ENCODE data around the gene PANX2.

PANX2 gene

GRCh38 chr22:50227579-50228215 is 57.2 kb downstream of the PANX2 start:
- no peak overlapping the region for H3K4me3 ChIP-seq (ENCODE audit: low read length)
- TF ChIP-seq CTCF (conservative IDR thresholded peaks at IDR 0.05; ENCODE audit: low read length): no peak
- no peak for DNase-seq (ENCODE audit: low read depth)

DNA sequence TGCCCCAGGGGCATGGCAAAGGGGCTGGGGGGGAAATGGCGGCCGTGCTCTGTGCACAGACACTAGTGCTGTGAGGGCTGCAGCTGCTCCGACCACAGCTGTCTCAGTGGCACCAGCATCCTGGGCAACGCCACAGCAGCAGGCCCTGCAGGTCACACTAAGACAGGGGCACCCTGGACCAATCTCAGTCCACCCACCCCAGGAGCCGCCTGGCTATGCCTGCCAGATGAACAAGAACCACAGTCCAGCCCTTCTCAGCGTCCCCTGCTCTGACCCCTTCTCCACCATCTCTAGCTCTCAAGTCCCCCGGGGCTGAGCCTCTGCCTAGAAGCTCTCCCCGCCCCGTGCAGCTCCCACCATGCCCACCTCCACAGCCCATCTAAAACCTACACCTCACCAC is 57.8 kb downstream of the PANX2 start:
- no peak for TF ChIP-seq CTCF (conservative IDR thresholded peaks at IDR 0.05; ENCODE audit: low read length)
- no peak for DNase-seq (ENCODE audit: low read depth)
- H3K4me3 ChIP-seq (ENCODE audit: low read length): no peak overlapping the region

DNA sequence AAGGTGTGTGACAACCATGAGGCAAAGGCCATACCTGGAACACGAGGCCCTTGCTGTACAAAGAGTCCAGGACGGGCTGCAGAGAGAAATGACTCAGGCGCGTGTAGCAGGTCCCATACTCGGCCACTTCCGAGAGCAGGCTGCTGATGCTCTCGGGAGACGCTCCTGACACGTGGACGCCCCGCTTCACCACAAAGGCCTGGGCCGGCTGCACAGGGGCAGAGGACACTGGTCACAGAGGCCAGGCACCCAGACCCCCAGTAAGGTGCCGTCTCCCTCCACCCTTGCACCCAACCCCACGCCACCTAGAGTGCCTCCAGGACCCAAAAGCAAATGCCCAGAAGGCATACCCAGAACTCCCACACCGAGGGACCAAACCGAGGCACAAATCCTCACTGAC is 58.8 kb downstream of the PANX2 start:
- TF ChIP-seq CTCF (conservative IDR thresholded peaks at IDR 0.05; ENCODE audit: low read length): no peak
- H3K4me3 ChIP-seq (ENCODE audit: low read length): no peak overlapping the region
- DNase-seq (ENCODE audit: low read depth): no peak
